ENCODE data around the gene FAM3A.

The FAM3A gene

GRCh38 chrX:154477891-154478477 is 38.0 kb downstream of the FAM3A start:
- no peak for DNase-seq

GRCh38 chrX:154476821-154477220 is 39.2 kb downstream of the FAM3A start:
- DNase-seq, result no peak

- no peak for DNase-seq
Observed at GRCh38 chrX:154473683-154474082, 42.3 kb downstream of the FAM3A start.

- DNase-seq, result no peak
Observed at GRCh38 chrX:154472685-154473632, 43.1 kb downstream of the FAM3A start.

GRCh38 chrX:154471839-154472684 is 44.0 kb downstream of the FAM3A start:
- DNase-seq, result no peak

- DNase-seq, result no peak
Observed at GRCh38 chrX:154470914-154471568, 45.0 kb downstream of the FAM3A start.

- DNase-seq, result no peak
Observed at GRCh38 chrX:154470434-154470833, 45.6 kb downstream of the FAM3A start.

GRCh38 chrX:154469880-154470279 is 46.2 kb downstream of the FAM3A start:
- DNase-seq, result no peak

- no peak for DNase-seq
Observed at GRCh38 chrX:154469114-154469513, 46.9 kb downstream of the FAM3A start.

- DNase-seq, result no peak
Observed at GRCh38 chrX:154468217-154468616, 47.8 kb downstream of the FAM3A start.

GRCh38 chrX:154467556-154467955 is 48.5 kb downstream of the FAM3A start:
- no peak for DNase-seq

- no peak for DNase-seq
Observed at GRCh38 chrX:154466907-154467306, 49.1 kb downstream of the FAM3A start.

GRCh38 chrX:154466036-154466435 is 50.0 kb downstream of the FAM3A start:
- DNase-seq, result no peak

GRCh38 chrX:154465601-154466000 is 50.4 kb downstream of the FAM3A start:
- DNase-seq, result no peak

- no peak for DNase-seq
Observed at GRCh38 chrX:154464806-154465365, 51.1 kb downstream of the FAM3A start.

- no peak for DNase-seq
Observed at GRCh38 chrX:154463611-154464220, 52.3 kb downstream of the FAM3A start.

GRCh38 chrX:154462396-154462795 is 53.6 kb downstream of the FAM3A start:
- DNase-seq, result no peak

- no peak for DNase-seq
Observed at GRCh38 chrX:154460326-154460725, 55.7 kb downstream of the FAM3A start.

- DNase-seq, result no peak
Observed at GRCh38 chrX:154459832-154460231, 56.2 kb downstream of the FAM3A start.

GRCh38 chrX:154458954-154459778 is 56.9 kb downstream of the FAM3A start:
- no peak for DNase-seq
